CD4-positive, alpha-beta T cell treated with Interferon alpha-2 for 1 hour (primary cell): Measurements from ENCODE around the gene LATS2.
"Not testable (repeated sequence)": the region's sequence is repeated elsewhere in the genome, so short reads cannot be mapped to it uniquely, and the experiment has no call there.

ENCODE experiments used
- DNase-seq, 2 donors: peaks; one replicate each; pipeline ENCODE4 v3.0.0-alpha.2; 2020 to 2022

LATS2 gene

GRCh38 chr13:21075011-21075378 lies 13.6 kb upstream of the LATS2 start:
- peak; percentile 54 to 59 for DNase-seq

- no peak for DNase-seq
Measured at GRCh38 chr13:21074546-21074945, 13.2 kb upstream of the LATS2 start.

- no peak for DNase-seq
Measured at GRCh38 chr13:21071924-21072323, 10.5 kb upstream of the LATS2 start.

- DNase-seq: no peak
Measured at GRCh38 chr13:21071015-21071414, 9.6 kb upstream of the LATS2 start.

GRCh38 chr13:21069561-21070004 lies 8.2 kb upstream of the LATS2 start:
- DNase-seq: no peak

- DNase-seq: no peak
Measured at GRCh38 chr13:21067848-21068247, 6.5 kb upstream of the LATS2 start.

- DNase-seq: no peak
Measured at GRCh38 chr13:21066946-21067345, 5.6 kb upstream of the LATS2 start.

GRCh38 chr13:21065686-21066085 lies 4.3 kb upstream of the LATS2 start:
- no peak for DNase-seq

- DNase-seq: no peak
Measured at GRCh38 chr13:21063031-21063430, 1.6 kb upstream of the LATS2 start.

GRCh38 chr13:21060338-21061028 lies 903 bp downstream of the LATS2 start:
- no peak for DNase-seq

- no peak for DNase-seq
Measured at GRCh38 chr13:21059641-21060337, 1.6 kb downstream of the LATS2 start.

- no peak for DNase-seq
Measured at GRCh38 chr13:21058361-21058760, 3.0 kb downstream of the LATS2 start.

- DNase-seq: no peak
Measured at GRCh38 chr13:21055511-21056045, 5.8 kb downstream of the LATS2 start.

- DNase-seq: no peak
Measured at GRCh38 chr13:21055016-21055415, 6.4 kb downstream of the LATS2 start.

- no peak for DNase-seq
Measured at GRCh38 chr13:21054313-21054712, 7.1 kb downstream of the LATS2 start.

- DNase-seq: no peak
Measured at GRCh38 chr13:21053231-21053630, 8.2 kb downstream of the LATS2 start.

GRCh38 chr13:21051675-21052074 lies 9.7 kb downstream of the LATS2 start:
- DNase-seq: no peak

GRCh38 chr13:21050288-21051197 lies 10.8 kb downstream of the LATS2 start:
- no peak for DNase-seq

GRCh38 chr13:21049731-21050130 lies 11.7 kb downstream of the LATS2 start:
- DNase-seq: not testable (repeated sequence)

GRCh38 chr13:21048901-21049698 lies 12.3 kb downstream of the LATS2 start:
- no peak for DNase-seq

- no peak for DNase-seq
Measured at GRCh38 chr13:21047591-21048282, 13.6 kb downstream of the LATS2 start.

- no peak for DNase-seq
Measured at GRCh38 chr13:21047087-21047486, 14.3 kb downstream of the LATS2 start.
